Mesenchymal stem cell (in vitro differentiated cells and primary cell): ENCODE data around the gene RMDN2.

Experiments used
- DNase-seq: peaks from one replicate; pipeline ENCODE4 v3.0.0-alpha.2; 2013
- H2AFZ ChIP-seq: one replicate; pipeline ENCODE4 v1.6.1; 2013; ENCODE audit warnings: low read depth, mild to moderate bottlenecking, control low read depth, inconsistent platforms, low read length, moderate library complexity
- H2AK5ac ChIP-seq: 2 replicates; pipeline ENCODE4 v1.6.1; 2013; ENCODE audit warnings: low read length, moderate library complexity, mild to moderate bottlenecking, inconsistent platforms; ENCODE audit not compliant: severe bottlenecking
- H2BK120ac ChIP-seq: one replicate; pipeline ENCODE4 v1.6.1; 2013; ENCODE audit warnings: low read depth, mild to moderate bottlenecking, inconsistent platforms, low read length, moderate library complexity
- H2BK12ac ChIP-seq, 2 experiments: one replicate each; pipeline ENCODE4 v1.6.1; 2013; ENCODE audit warnings: inconsistent platforms in 2 of 2, low read length in 2 of 2, mild to moderate bottlenecking in 2 of 2, moderate library complexity in 2 of 2, control low read depth in 1 of 2
- H2BK15ac ChIP-seq: one replicate; pipeline ENCODE4 v1.6.1; 2013; ENCODE audit warnings: mild to moderate bottlenecking, low read depth, inconsistent platforms; ENCODE audit not compliant: poor library complexity, severe bottlenecking
- H2BK5ac ChIP-seq: 2 replicates; pipeline ENCODE4 v1.6.1; 2013; ENCODE audit warnings: low read depth, mild to moderate bottlenecking, low read length, control low read depth, inconsistent platforms; ENCODE audit not compliant: poor library complexity, severe bottlenecking
- H3K14ac ChIP-seq, 2 experiments: one replicate each; pipeline ENCODE4 v1.6.1; 2013; ENCODE audit warnings: inconsistent platforms in 2 of 2, low read length in 2 of 2, control low read depth in 1 of 2, mild to moderate bottlenecking in 1 of 2, moderate library complexity in 1 of 2
- H3K18ac ChIP-seq, 2 experiments: one replicate each; pipeline ENCODE4 v1.6.1; 2013; ENCODE audit warnings: inconsistent platforms in 2 of 2, low read length in 2 of 2, control low read depth in 1 of 2, low read depth in 1 of 2, mild to moderate bottlenecking in 1 of 2
- H3K23ac ChIP-seq, 2 experiments: one replicate each; pipeline ENCODE4 v1.6.1; 2013; ENCODE audit warnings: inconsistent platforms in 2 of 2, low read length in 2 of 2, mild to moderate bottlenecking in 2 of 2, moderate library complexity in 2 of 2, control low read depth in 1 of 2
- H3K27ac ChIP-seq: 2 replicates; pipeline ENCODE4 v1.5.1; 2013; ENCODE audit warnings: mild to moderate bottlenecking, moderate library complexity, low read length, control low read depth, inconsistent platforms; ENCODE audit not compliant: poor library complexity, severe bottlenecking
- H3K27me3 ChIP-seq, 2 experiments: 2 replicates each; pipeline versions ENCODE4 v1.6.1 to v1.7.0; 2013; ENCODE audit warnings: low read length in 2 of 2, mild to moderate bottlenecking in 2 of 2, moderate library complexity in 2 of 2, control low read depth in 1 of 2, inconsistent platforms in 1 of 2; ENCODE audit not compliant: control insufficient read depth in 1 of 2, insufficient read depth in 1 of 2
- H3K36me3 ChIP-seq, 2 experiments: 2 replicates each; pipeline versions ENCODE4 v1.6.1 to v1.7.0; 2013; ENCODE audit warnings: low read length in 2 of 2, control low read depth in 1 of 2, inconsistent platforms in 1 of 2, low read depth in 1 of 2, mild to moderate bottlenecking in 1 of 2; ENCODE audit not compliant: insufficient read depth in 2 of 2, control insufficient read depth in 1 of 2
- H3K4ac ChIP-seq, 2 experiments: one replicate each; pipeline ENCODE4 v1.6.1; 2013; ENCODE audit warnings: inconsistent platforms in 2 of 2, low read length in 2 of 2, mild to moderate bottlenecking in 2 of 2, moderate library complexity in 2 of 2, control low read depth in 1 of 2, low read depth in 1 of 2
- H3K4me1 ChIP-seq: 2 replicates; pipeline ENCODE4 v1.6.1; 2013; ENCODE audit warnings: low read depth, low read length, control low read depth; ENCODE audit not compliant: control insufficient read depth, insufficient read depth
- H3K4me2 ChIP-seq: 2 replicates; pipeline ENCODE4 v1.6.1; 2013; ENCODE audit warnings: low read length, mild to moderate bottlenecking, inconsistent platforms; ENCODE audit not compliant: poor library complexity, severe bottlenecking
- H3K4me3 ChIP-seq, 2 experiments: 2 replicates each; pipeline versions ENCODE4 v1.5.1 to v1.7.0; 2013; ENCODE audit warnings: low read length in 2 of 2, mild to moderate bottlenecking in 2 of 2, control low read depth in 1 of 2, low read depth in 1 of 2; ENCODE audit not compliant: insufficient read depth in 1 of 2
- H3K79me1 ChIP-seq: replicated peaks from 2 replicates; pipeline ENCODE4 v1.6.1; 2013; ENCODE audit warnings: mild to moderate bottlenecking, control low read depth, low read length, inconsistent platforms; ENCODE audit not compliant: poor library complexity, severe bottlenecking
- H3K9ac ChIP-seq: 2 replicates; pipeline ENCODE4 v1.7.0; 2013; ENCODE audit warnings: mild to moderate bottlenecking, low read length, moderate library complexity
- H3K9me3 ChIP-seq: 2 replicates; pipeline ENCODE4 v1.7.0; 2013; ENCODE audit warnings: mild to moderate bottlenecking, low read length; ENCODE audit not compliant: control insufficient read depth
- H4K8ac ChIP-seq: one replicate; pipeline ENCODE4 v1.6.1; 2013; ENCODE audit warnings: inconsistent platforms, mild to moderate bottlenecking, low read length, moderate library complexity
- H4K91ac ChIP-seq: one replicate; pipeline ENCODE4 v1.6.1; 2013; ENCODE audit warnings: mild to moderate bottlenecking, low read length, inconsistent platforms
- WGBS: methylation state at CpG from one replicate; pipeline ENCODE4 v1.1.7; 2013; ENCODE audit warnings: mixed read lengths; 5-methylcytosine and 5-hydroxymethylcytosine counted together

The RMDN2 gene

DNA sequence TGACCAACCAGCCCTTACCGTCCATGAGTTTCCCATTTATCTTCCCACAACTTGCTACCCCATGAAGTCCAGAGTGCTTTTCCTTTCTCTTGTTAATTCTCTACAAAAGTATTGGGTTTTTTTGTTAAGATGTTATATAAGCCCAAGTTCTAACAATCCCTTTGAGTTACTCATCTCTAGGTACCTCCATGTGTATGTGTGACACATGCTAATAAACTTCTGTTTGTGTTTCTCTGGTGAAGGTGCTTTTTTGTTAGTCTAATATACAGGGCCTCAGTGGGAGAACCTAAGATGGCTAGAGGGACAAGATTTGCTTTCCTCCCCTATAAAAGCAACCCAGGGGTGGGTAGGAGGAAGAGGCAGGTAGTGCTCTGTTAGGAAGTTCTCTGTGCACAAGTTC, 31.8 kb upstream of the RMDN2 start:
- Histone ChIP-seq H3K4me1 (peaks cover 3% of the 10 kb centered on the region), H3K27ac (no peak overlapping the region), H3K4me3 (no peak overlapping the region), H3K14ac (no peak overlapping the region), H2BK15ac (no peak overlapping the region), H3K27me3 (no peaks in the 10 kb centered on the region), H3K4ac (no peak overlapping the region), H3K36me3 (no peaks in the 10 kb centered on the region), H4K8ac (no peak overlapping the region), H2AFZ (no peak overlapping the region), H3K4me2 (no peak overlapping the region), H4K91ac (no peak overlapping the region), H3K79me1 (no peaks in the 10 kb centered on the region), H3K23ac (no peak overlapping the region), H2BK12ac (no peak overlapping the region), H2BK120ac (no peak overlapping the region), H3K9ac (no peak overlapping the region), H2AK5ac (no peak overlapping the region), H2BK5ac (no peak overlapping the region), H3K9me3 (no peaks in the 10 kb centered on the region), H3K18ac (no peak overlapping the region)
- no peak for DNase-seq
- WGBS: no CpG with 5 or more reads among the region's 1 CpG

GRCh38 chr2:37894047-37894446, 31.0 kb upstream of the RMDN2 start:
- Histone ChIP-seq H3K23ac (no peak overlapping the region), H3K4me1 (peaks cover 3% of the 10 kb centered on the region), H3K79me1 (no peaks in the 10 kb centered on the region), H2BK5ac (no peak overlapping the region), H4K91ac (no peak overlapping the region), H3K36me3 (no peaks in the 10 kb centered on the region), H2BK120ac (no peak overlapping the region), H3K4me2 (no peak overlapping the region), H3K14ac (no peak overlapping the region), H3K9ac (no peak overlapping the region), H3K18ac (no peak overlapping the region), H2BK15ac (no peak overlapping the region), H2AK5ac (no peak overlapping the region), H3K27me3 (no peaks in the 10 kb centered on the region), H4K8ac (no peak overlapping the region), H3K4me3 (no peak overlapping the region), H3K9me3 (no peaks in the 10 kb centered on the region), H2AFZ (no peak overlapping the region), H3K4ac (no peak overlapping the region), H2BK12ac (no peak overlapping the region), H3K27ac (no peak overlapping the region)
- no peak for DNase-seq
- 91% methylated on average over 7 of the region's 7 CpGs for WGBS

GRCh38 chr2:37894601-37895000, 30.5 kb upstream of the RMDN2 start:
- no peak overlapping the region for H3K14ac ChIP-seq
- no peak overlapping the region for H2BK5ac ChIP-seq
- H2BK120ac ChIP-seq: no peak overlapping the region
- peak overlapping the region; percentile 4 for H3K9ac ChIP-seq
- WGBS: 92% methylated on average over 3 of the region's 4 CpGs
- no peak overlapping the region for H3K18ac ChIP-seq
- H4K8ac ChIP-seq: no peak overlapping the region
- H3K79me1 ChIP-seq: no peaks in the 10 kb centered on the region
- H3K4me3 ChIP-seq: no peak overlapping the region
- H2BK15ac ChIP-seq: no peak overlapping the region
- no peaks in the 10 kb centered on the region for H3K27me3 ChIP-seq
- no peak overlapping the region for H3K4ac ChIP-seq
- H2BK12ac ChIP-seq: no peak overlapping the region
- H3K27ac ChIP-seq: no peak overlapping the region
- no peak overlapping the region for H4K91ac ChIP-seq
- no peaks in the 10 kb centered on the region for H3K9me3 ChIP-seq
- no peak for DNase-seq
- no peak overlapping the region for H2AFZ ChIP-seq
- H3K36me3 ChIP-seq: no peaks in the 10 kb centered on the region
- no peak overlapping the region for H3K23ac ChIP-seq
- H3K4me2 ChIP-seq: no peak overlapping the region
- no peak overlapping the region for H2AK5ac ChIP-seq
- peaks cover 1% of the 10 kb centered on the region for H3K4me1 ChIP-seq

DNA sequence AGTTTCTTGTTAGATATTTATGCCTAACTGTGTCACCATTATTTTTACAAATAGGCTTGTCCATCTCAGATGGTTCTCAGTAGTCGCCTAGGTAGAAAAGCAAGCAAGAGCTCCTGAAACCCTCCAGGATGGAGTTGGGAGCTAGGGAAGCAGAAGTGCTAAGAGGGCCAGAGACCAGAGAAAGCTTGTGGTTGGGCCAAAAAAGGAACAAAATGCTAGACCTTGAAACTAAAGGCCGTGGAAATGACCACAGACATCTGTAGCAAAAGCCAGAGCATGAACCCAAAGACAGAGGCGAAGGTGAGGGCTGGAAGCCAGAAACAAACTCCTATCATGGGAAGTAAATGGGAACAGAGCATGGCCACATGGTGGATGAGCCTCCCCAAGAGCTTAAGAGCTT, 29.9 kb upstream of the RMDN2 start:
- Histone ChIP-seq H3K4me2 (no peak overlapping the region), H3K23ac (no peak overlapping the region), H4K91ac (no peak overlapping the region), H3K9ac (no peak overlapping the region), H2BK12ac (no peak overlapping the region), H3K4ac (no peak overlapping the region), H2BK15ac (no peak overlapping the region), H3K36me3 (no peaks in the 10 kb centered on the region), H3K18ac (no peak overlapping the region), H2AFZ (no peak overlapping the region), H3K9me3 (no peaks in the 10 kb centered on the region), H3K79me1 (no peaks in the 10 kb centered on the region), H2AK5ac (no peak overlapping the region), H4K8ac (no peak overlapping the region), H3K27ac (no peak overlapping the region), H2BK5ac (no peak overlapping the region), H3K14ac (no peak overlapping the region), H3K4me3 (no peak overlapping the region), H2BK120ac (no peak overlapping the region), H3K27me3 (no peaks in the 10 kb centered on the region), H3K4me1 (peaks cover 1% of the 10 kb centered on the region)
- WGBS: 93% methylated on average over 3 of the region's 3 CpGs
- DNase-seq: no peak
